DOHH2 (cell line): Measurements from ENCODE around the gene HSPH1.

Experiments used
- EZH2phosphoT487 ChIP-seq: fragments of 200-600 bp; sonication (generic); IDR thresholded peaks from 2 replicates; pipeline ENCODE4 v1.6.1; 2017; ENCODE audit warnings: borderline replicate concordance, mild to moderate bottlenecking, antibody characterized with exemption, low read length, moderate library complexity, mixed read lengths
- TF ChIP-seq, protein P1 (sequence below): fragments of 200-600 bp; sonication (generic); IDR thresholded peaks from one replicate; pipeline ENCODE4 v1.5.1; 2014; ENCODE audit warnings: antibody characterized with exemption, mild to moderate bottlenecking, low read depth, low read length; ENCODE audit not compliant: poor library complexity, severe bottlenecking

DNA sequence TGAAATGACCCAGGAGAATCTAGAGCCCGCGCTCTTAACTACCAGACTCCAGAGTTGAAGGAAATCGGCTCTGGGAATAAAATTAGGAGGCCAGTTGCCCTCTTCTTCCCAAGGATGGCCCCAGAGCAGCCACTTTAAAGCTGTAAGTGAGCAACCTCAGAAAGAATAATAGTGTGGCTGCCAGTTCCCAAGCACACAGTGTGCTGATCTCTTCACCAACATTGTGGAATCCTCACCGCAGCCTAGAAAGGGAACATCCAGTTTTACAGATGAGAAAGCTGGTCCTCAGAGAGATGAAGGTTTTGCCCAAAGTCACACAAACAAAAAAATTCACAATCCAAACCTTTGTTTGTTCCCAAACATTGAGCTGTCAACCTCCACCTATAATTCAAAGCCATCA, 39.6 kb downstream of the HSPH1 start:
- TF ChIP-seq, protein P1, sequence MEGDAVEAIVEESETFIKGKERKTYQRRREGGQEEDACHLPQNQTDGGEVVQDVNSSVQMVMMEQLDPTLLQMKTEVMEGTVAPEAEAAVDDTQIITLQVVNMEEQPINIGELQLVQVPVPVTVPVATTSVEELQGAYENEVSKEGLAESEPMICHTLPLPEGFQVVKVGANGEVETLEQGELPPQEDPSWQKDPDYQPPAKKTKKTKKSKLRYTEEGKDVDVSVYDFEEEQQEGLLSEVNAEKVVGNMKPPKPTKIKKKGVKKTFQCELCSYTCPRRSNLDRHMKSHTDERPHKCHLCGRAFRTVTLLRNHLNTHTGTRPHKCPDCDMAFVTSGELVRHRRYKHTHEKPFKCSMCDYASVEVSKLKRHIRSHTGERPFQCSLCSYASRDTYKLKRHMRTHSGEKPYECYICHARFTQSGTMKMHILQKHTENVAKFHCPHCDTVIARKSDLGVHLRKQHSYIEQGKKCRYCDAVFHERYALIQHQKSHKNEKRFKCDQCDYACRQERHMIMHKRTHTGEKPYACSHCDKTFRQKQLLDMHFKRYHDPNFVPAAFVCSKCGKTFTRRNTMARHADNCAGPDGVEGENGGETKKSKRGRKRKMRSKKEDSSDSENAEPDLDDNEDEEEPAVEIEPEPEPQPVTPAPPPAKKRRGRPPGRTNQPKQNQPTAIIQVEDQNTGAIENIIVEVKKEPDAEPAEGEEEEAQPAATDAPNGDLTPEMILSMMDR: no peak
- no peak for TF ChIP-seq EZH2phosphoT487
